GM12891 (cell line): Measurements from ENCODE around the gene ARRB1.

ENCODE experiments used
- PAX5 ChIP-seq: IDR thresholded peaks from 2 replicates; pipeline ENCODE4 v1.6.1; 2011; ENCODE audit warnings: low read length, moderate library complexity, mild to moderate bottlenecking; ENCODE audit not compliant: insufficient read depth, severe bottlenecking
- POLR2A ChIP-seq: IDR thresholded peaks from 2 replicates; pipeline ENCODE4 v1.6.1; 2011; ENCODE audit warnings: low read depth, low read length, control low read depth
- POLR2AphosphoS5 ChIP-seq: IDR thresholded peaks from 2 replicates; pipeline ENCODE4 v1.6.1; 2011; ENCODE audit warnings: low read depth, low read length, control low read depth
- TAF1 ChIP-seq: IDR thresholded peaks from 2 replicates; pipeline ENCODE4 v1.6.1; 2011; ENCODE audit warnings: low read depth, low read length, control low read depth

DNA sequence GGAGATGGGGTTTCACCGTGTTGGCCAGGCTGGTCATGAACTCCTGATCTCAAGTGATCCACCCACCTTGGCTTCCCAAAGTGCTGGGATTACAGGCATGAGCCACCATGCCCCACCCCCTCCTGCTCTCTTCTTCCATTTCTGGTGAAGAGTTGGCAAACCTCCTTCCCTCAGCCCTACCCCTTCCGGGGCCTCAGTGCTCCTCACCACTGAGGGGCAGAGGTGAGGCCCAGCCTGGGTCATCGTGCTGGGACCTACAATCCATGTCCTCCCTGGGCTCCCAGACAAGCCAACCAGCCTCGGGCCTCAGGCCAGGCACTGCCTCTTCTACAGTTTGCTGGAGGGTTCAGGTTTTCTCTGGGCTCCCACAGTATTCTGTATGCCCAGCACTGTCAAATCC, 125.7 kb downstream of the ARRB1 start:
- no peak for TF ChIP-seq POLR2A
- no peak for TF ChIP-seq POLR2AphosphoS5
- TF ChIP-seq TAF1 = no peak
- no peak for TF ChIP-seq PAX5
